HCT116 (cell line): ENCODE results near the gene BTN1A1. TPM values are rescaled to one million over a fixed set of nuclear protein-coding genes. Genes with fewer than 3 reads are reported as not detected.
A peak's percentile ranks its signal among the peaks of the same experiment; 100 is the strongest.

Experiments used
- ATAC-seq: fragments of 200-7000 bp; cut with Tn5 transposase; 2 replicates; pipeline ENCODE4 v1.9.1; 2020; ENCODE audit warnings: mild to moderate bottlenecking, moderate library complexity
- BruUV-seq: library from RNA; stranded (reverse); fragments of 400-500 nt; replicated peaks from 2 replicates; lab custom pipeline; 2021; lab: Mats Ljungman, UMichigan
- CTCF ChIA-PET: fragments of 300-600 bp; sonication (Branson Sonifier 250); formaldehyde crosslinking; loops from one replicate; lab custom pipeline; 2021; ENCODE audit warnings: antibody characterized with exemption; lab: Charles Lee
- POLR2A ChIA-PET: fragments of 300-600, 350-600 bp; sonication (Branson Sonifier 250); formaldehyde crosslinking; loops from one replicate; lab custom pipeline; 2021; ENCODE audit warnings: antibody characterized with exemption; lab: Charles Lee
- RAD21 ChIA-PET, 2 experiments: fragments of 300-600 bp; sonication (Branson Sonifier 250); formaldehyde crosslinking; loops; one replicate each; lab custom pipeline; 2023; ENCODE audit warnings: low total read pairs in 2 of 2; ENCODE audit not compliant: uncharacterized antibody in 2 of 2, unreplicated experiment in 2 of 2, low non-redundant PET in 1 of 2; lab: Charles Lee
- DNase-seq: peaks from one replicate; pipeline ENCODE4 v3.0.0-alpha.2; 2010; ENCODE audit warnings: low read depth, low spot score
- H2AFZ ChIP-seq: fragments of 200-600 bp; shearing (Covaris generic), sonication (generic); 2 replicates; pipeline ENCODE4 v1.6.1; 2017; ENCODE audit warnings: low read depth, mixed run types, mixed read lengths, antibody characterized with exemption, low read length; ENCODE audit not compliant: poor library complexity, severe bottlenecking
- H3K27ac ChIP-seq: 2 replicates; pipeline ENCODE4 v1.5.1; 2012; ENCODE audit warnings: low read depth, low read length
- H3K27me3 ChIP-seq: fragments of 200-600 bp; sonication (generic); 2 replicates; pipeline ENCODE4 v1.6.1; 2016; ENCODE audit warnings: mixed run types, low read length, mixed read lengths; ENCODE audit not compliant: insufficient read depth
- H3K36me3 ChIP-seq, 2 experiments: fragments of 200-500 bp in 1 of 2; fragments of 200-600 bp in 1 of 2; sonication (Bioruptor generic) in 1 of 2; sonication (generic) in 1 of 2; 2 replicates each; pipeline versions ENCODE4 v1.5.1 to v1.6.1; 2014 to 2016; ENCODE audit warnings: low read length in 2 of 2, inconsistent platforms in 1 of 2, mixed read lengths in 1 of 2, mixed run types in 1 of 2; ENCODE audit not compliant: insufficient read depth in 2 of 2, control insufficient read depth in 1 of 2
- H3K4me1 ChIP-seq, 2 experiments: fragments of 200-600 bp in 1 of 2; sonication (generic) in 1 of 2; 2 replicates each; pipeline versions ENCODE4 v1.5.1 to v1.6.1; 2012 to 2017; ENCODE audit warnings: low read length in 2 of 2, inconsistent platforms in 1 of 2, mild to moderate bottlenecking in 1 of 2, mixed read lengths in 1 of 2, mixed run types in 1 of 2, moderate library complexity in 1 of 2; ENCODE audit not compliant: insufficient read depth in 2 of 2, control insufficient read depth in 1 of 2
- H3K4me2 ChIP-seq: fragments of 200-600 bp; sonication (generic); 2 replicates; pipeline ENCODE4 v1.6.1; 2017; ENCODE audit warnings: mixed run types, low read length, mixed read lengths
- H3K4me3 ChIP-seq, 2 experiments: fragments of 200-600 bp in 1 of 2; sonication (generic) in 1 of 2; replicated peaks in 1 of 2; 2 replicates each; pipeline ENCODE4 v1.5.1; 2011 to 2016; ENCODE audit warnings: low read length in 2 of 2, control low read depth in 1 of 2, low read depth in 1 of 2, mild to moderate bottlenecking in 1 of 2, mixed read lengths in 1 of 2, mixed run types in 1 of 2
- H3K79me2 ChIP-seq: fragments of 200-600 bp; sonication (generic); 2 replicates; pipeline ENCODE4 v1.6.1; 2017; ENCODE audit warnings: mild to moderate bottlenecking, mixed run types, low read length, moderate library complexity, mixed read lengths; ENCODE audit not compliant: insufficient read depth
- H3K9ac ChIP-seq: fragments of 200-600 bp; sonication (generic); 2 replicates; pipeline ENCODE4 v1.6.1; 2016; ENCODE audit warnings: low read length, mixed read lengths
- H3K9me2 ChIP-seq: fragments of 200-600 bp; sonication (generic), shearing (Covaris generic); 2 replicates; pipeline ENCODE4 v1.6.1; 2017; ENCODE audit warnings: mixed run types, mild to moderate bottlenecking, moderate library complexity; ENCODE audit not compliant: insufficient read depth
- H3K9me3 ChIP-seq, 2 experiments: fragments of 200-500 bp in 1 of 2; fragments of 200-600 bp in 1 of 2; sonication (Bioruptor generic) in 1 of 2; sonication (generic) in 1 of 2; 2 replicates each; pipeline ENCODE4 v1.6.1; 2014 to 2017; ENCODE audit warnings: low read length in 2 of 2, mixed read lengths in 2 of 2, inconsistent platforms in 1 of 2, low read depth in 1 of 2, mild to moderate bottlenecking in 1 of 2, mixed run types in 1 of 2, moderate library complexity in 1 of 2; ENCODE audit not compliant: control insufficient read depth in 1 of 2, insufficient read depth in 1 of 2
- H4K20me1 ChIP-seq: fragments of 200-600 bp; sonication (generic), shearing (Covaris generic); 2 replicates; pipeline ENCODE4 v1.6.1; 2017; ENCODE audit warnings: mixed run types, mild to moderate bottlenecking, moderate library complexity; ENCODE audit not compliant: insufficient read depth
- ATF3 ChIP-seq: IDR thresholded peaks from 2 replicates; pipeline ENCODE4 v1.6.1; 2012
- CBX3 ChIP-seq: IDR thresholded peaks from 2 replicates; pipeline ENCODE4 v1.6.1; 2012; ENCODE audit warnings: low read depth
- CTCF ChIP-seq, 3 experiments: fragments of 200-600 bp in 1 of 3; sonication (generic) in 1 of 3; IDR thresholded peaks in 2 of 3; conservative IDR thresholded peaks in 1 of 3; 2 replicates each; pipeline ENCODE4 v1.5.1; 2012 to 2017; ENCODE audit warnings: low read depth in 2 of 3, low read length in 2 of 3, antibody characterized with exemption in 1 of 3, borderline replicate concordance in 1 of 3, control low read depth in 1 of 3, mild to moderate bottlenecking in 1 of 3, mixed read lengths in 1 of 3, mixed run types in 1 of 3, moderate library complexity in 1 of 3; ENCODE audit not compliant: insufficient read depth in 1 of 3
- EGR1 ChIP-seq: IDR thresholded peaks from 2 replicates; pipeline ENCODE4 v1.6.1; 2012; ENCODE audit warnings: low read depth
- EZH2phosphoT487 ChIP-seq: fragments of 200-600 bp; IDR thresholded peaks from 2 replicates; pipeline ENCODE4 v1.6.1; 2018; ENCODE audit warnings: antibody characterized with exemption, borderline replicate concordance
- FOSL1 ChIP-seq: IDR thresholded peaks from 2 replicates; pipeline ENCODE4 v1.6.1; 2012; ENCODE audit warnings: low read depth
- TCF7L2 ChIP-seq: IDR thresholded peaks from 2 replicates; pipeline ENCODE4 v1.7.0; 2011; ENCODE audit warnings: borderline replicate concordance, inconsistent platforms; ENCODE audit not compliant: insufficient read depth, insufficient read length; ENCODE audit errors: extremely low read depth
- YY1 ChIP-seq: IDR thresholded peaks from 2 replicates; pipeline ENCODE4 v1.6.1; 2011; ENCODE audit warnings: low read length, low read depth, moderate library complexity, mild to moderate bottlenecking; ENCODE audit not compliant: insufficient replicate concordance; ENCODE audit errors: extremely low read depth
- ZFX ChIP-seq: fragments of 450-650 bp; IDR thresholded peaks from 2 replicates; pipeline ENCODE4 v1.6.1; 2017
- intact Hi-C: fragments of 100-400 bp; cut with micrococcal nuclease; formaldehyde crosslinking; loops from 2 replicates; pipeline ENCODE4 v1.10.0; 2022
- total RNA-seq: library from RNA; stranded (reverse); gene quantifications from one replicate; pipeline ENCODE4 v1.2.1, GENCODE V29; 2021; ENCODE audit not compliant: unreplicated experiment

Gene BTN1A1
- total RNA-seq, 1 experiment from 2014 or later: 0.32 TPM

- no peak for TF ChIP-seq CTCF (IDR thresholded peaks at IDR 0.05 in 2 of 3, conservative IDR thresholded peaks at IDR 0.05 in 1 of 3; ENCODE audit: borderline replicate concordance in 1 of 3, insufficient read depth in 1 of 3, low read depth in 2 of 3, low read length in 2 of 3)
- no peak for TF ChIP-seq CBX3
- no peak for TF ChIP-seq ZFX
- no peak for TF ChIP-seq EGR1
- no peak for TF ChIP-seq TCF7L2
- TF ChIP-seq EZH2phosphoT487: no peak
- TF ChIP-seq, all 23 proteins: peak for 0
These were observed 52.6 kb downstream of the BTN1A1 start (continued) for GRCh38 chr6:26552640-26553188.

GRCh38 chr6:26553264-26553634, 53.1 kb downstream of the BTN1A1 start:
- H3K4me1 ChIP-seq: peaks cover 14 to 45% of the 10 kb centered on the region in 2 experiments
- H3K9me2 ChIP-seq: no peaks in the 10 kb centered on the region
- H3K4me2 ChIP-seq: peak overlapping the region; percentile 75
- ATAC-seq (peak; percentile 52), DNase-seq (peak; percentile 69)
- TF ChIP-seq CBX3: peak; percentile 55
- peak; percentile 23 for TF ChIP-seq YY1
- no peak for TF ChIP-seq FOSL1
- peak; percentile 93 for TF ChIP-seq ATF3
- H3K9me3 ChIP-seq: no peaks in the 10 kb centered on the region
- H3K27me3 ChIP-seq: no peaks in the 10 kb centered on the region
- CTCF ChIA-PET: interaction anchor here (0.8 kb wide), 1 partner anchor 43 kb away, joined by 4 read pairs; no protein-coding TSS in a partner anchor
- RAD21 ChIA-PET: no interaction called here
- H2AFZ ChIP-seq: peak overlapping the region; percentile 98
- BruUV-seq: no TSS peak
- POLR2A ChIA-PET: interaction anchor here (0.6 to 2.4 kb wide), 6 partner anchors 15 to 1008 kb away, joined by 3 to 8 read pairs (median 6); a partner anchor contains a TSS
- intact Hi-C loops: loop anchor here (2.0 to 5.0 kb wide), 3 partner anchors 14 to 241 kb away; partner anchors contain the start of gene HMGN4
- no peaks in the 10 kb centered on the region for H4K20me1 ChIP-seq
- no peaks in the 10 kb centered on the region for H3K79me2 ChIP-seq
- H3K4me3 ChIP-seq: peak overlapping the region; percentile 36 to 50
- H3K27ac ChIP-seq: peak overlapping the region; percentile 53; the same call in 1 of the 2 replicates
- peak overlapping the region; percentile 32; the same call in 1 of the 2 replicates for H3K9ac ChIP-seq
- no peaks in the 10 kb centered on the region for H3K36me3 ChIP-seq
